ENCODE results near the gene TRIM40. TPM values are rescaled to one million over a fixed set of nuclear protein-coding genes. Genes with fewer than 3 reads are reported as not detected.
A peak's percentile ranks its signal among the peaks of the same experiment; 100 is the strongest.

TRIM40 gene
- total and polyA plus RNA-seq, 2 of the 13 experiments (the other 11 are each of a cell fraction or from before 2014, with no cell fraction given): 0.58 TPM; not detected in 1

GRCh38 chr6:30100585-30101443, 35.1 kb upstream of the TRIM40 start (continued):
- TF ChIP-seq ARID5B (CRISPR knock-in tag; IDR thresholded peaks at IDR 0.05): peak; percentile 87
- TF ChIP-seq SP1 (IDR thresholded peaks at IDR 0.05): no peak
- 0 out of 2 replicates have a peak, but pooled peaks have one; percentile 35 for TF ChIP-seq SP1 (CRISPR knock-in tag; IDR thresholded peaks at IDR 0.05)
- TF ChIP-seq ZNF326 (CRISPR knock-in tag; IDR thresholded peaks at IDR 0.05; ENCODE audit: borderline replicate concordance): no peak
- no peak for TF ChIP-seq ZNF720 (CRISPR knock-in tag; IDR thresholded peaks at IDR 0.05)
- TF ChIP-seq, protein P1, sequence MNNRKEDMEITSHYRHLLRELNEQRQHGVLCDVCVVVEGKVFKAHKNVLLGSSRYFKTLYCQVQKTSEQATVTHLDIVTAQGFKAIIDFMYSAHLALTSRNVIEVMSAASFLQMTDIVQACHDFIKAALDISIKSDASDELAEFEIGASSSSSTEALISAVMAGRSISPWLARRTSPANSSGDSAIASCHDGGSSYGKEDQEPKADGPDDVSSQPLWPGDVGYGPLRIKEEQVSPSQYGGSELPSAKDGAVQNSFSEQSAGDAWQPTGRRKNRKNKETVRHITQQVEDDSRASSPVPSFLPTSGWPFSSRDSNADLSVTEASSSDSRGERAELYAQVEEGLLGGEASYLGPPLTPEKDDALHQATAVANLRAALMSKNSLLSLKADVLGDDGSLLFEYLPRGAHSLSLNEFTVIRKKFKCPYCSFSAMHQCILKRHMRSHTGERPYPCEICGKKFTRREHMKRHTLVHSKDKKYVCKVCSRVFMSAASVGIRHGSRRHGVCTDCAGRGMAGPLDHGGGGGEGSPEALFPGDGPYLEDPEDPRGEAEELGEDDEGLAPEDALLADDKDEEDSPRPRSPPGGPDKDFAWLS (CRISPR knock-in tag; IDR thresholded peaks at IDR 0.05; ENCODE audit: borderline replicate concordance): 0 out of 2 replicates have a peak, but pooled peaks have one; percentile 92
- no peak for TF ChIP-seq U2AF1 (optimal IDR thresholded peaks at IDR 0.05; ENCODE audit: low read depth, low read length)
- peak; percentile 83 for TF ChIP-seq TFDP1 (CRISPR knock-in tag; IDR thresholded peaks at IDR 0.05; ENCODE audit: borderline replicate concordance)
- TF ChIP-seq, protein P2, sequence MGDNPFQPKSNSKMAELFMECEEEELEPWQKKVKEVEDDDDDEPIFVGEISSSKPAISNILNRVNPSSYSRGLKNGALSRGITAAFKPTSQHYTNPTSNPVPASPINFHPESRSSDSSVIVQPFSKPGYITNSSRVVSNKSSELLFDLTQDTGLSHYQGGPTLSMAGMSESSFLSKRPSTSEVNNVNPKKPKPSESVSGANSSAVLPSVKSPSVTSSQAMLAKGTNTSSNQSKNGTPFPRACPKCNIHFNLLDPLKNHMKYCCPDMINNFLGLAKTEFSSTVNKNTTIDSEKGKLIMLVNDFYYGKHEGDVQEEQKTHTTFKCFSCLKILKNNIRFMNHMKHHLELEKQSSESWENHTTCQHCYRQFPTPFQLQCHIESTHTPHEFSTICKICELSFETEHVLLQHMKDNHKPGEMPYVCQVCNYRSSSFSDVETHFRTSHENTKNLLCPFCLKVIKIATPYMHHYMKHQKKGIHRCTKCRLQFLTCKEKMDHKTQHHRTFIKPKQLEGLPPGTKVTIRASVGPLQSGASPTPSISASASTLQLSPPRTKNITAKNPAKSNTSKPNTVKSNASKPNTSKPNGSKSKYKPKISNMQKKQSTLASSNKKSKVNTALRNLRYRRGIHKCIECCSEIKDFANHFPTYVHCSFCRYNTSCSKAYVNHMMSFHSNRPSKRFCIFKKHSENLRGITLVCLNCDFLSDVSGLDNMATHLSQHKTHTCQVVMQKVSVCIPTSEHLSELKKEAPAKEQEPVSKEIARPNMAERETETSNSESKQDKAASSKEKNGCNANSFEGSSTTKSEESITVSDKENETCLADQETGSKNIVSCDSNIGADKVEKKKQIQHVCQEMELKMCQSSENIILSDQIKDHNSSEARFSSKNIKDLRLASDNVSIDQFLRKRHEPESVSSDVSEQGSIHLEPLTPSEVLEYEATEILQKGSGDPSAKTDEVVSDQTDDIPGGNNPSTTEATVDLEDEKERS (CRISPR knock-in tag; IDR thresholded peaks at IDR 0.05): 0 out of 2 replicates have a peak, but pooled peaks have one; percentile 11
- no peak for TF ChIP-seq ZNF180 (CRISPR knock-in tag; IDR thresholded peaks at IDR 0.05; ENCODE audit: borderline replicate concordance, low read depth)
- TF ChIP-seq NR0B2 (CRISPR knock-in tag; IDR thresholded peaks at IDR 0.05): no peak; the same call in 1 of the 2 replicates
- peak; percentile 44; the same call in 1 of the 2 replicates for TF ChIP-seq EEA1 (CRISPR knock-in tag; IDR thresholded peaks at IDR 0.05; ENCODE audit: borderline replicate concordance)
- no peak for TF ChIP-seq ZNF33B (CRISPR knock-in tag; IDR thresholded peaks at IDR 0.05)
- peak; percentile 94; the same call in 1 of the 2 replicates for TF ChIP-seq MYC (CRISPR knock-in tag; IDR thresholded peaks at IDR 0.05; ENCODE audit: borderline replicate concordance)

Measured in HepG2 (cell line).